Measurements from ENCODE around the gene PSAT1.

PSAT1 gene

GRCh38 chr9:78294290-78295176 lies 2.4 kb upstream of the PSAT1 start:
- DNase-seq: no peak

GRCh38 chr9:78295177-78295575 lies 1.7 kb upstream of the PSAT1 start:
- no peak for DNase-seq

- DNase-seq: no peak
Measured at GRCh38 chr9:78295731-78296130, 1.2 kb upstream of the PSAT1 start.

- DNase-seq: peak; percentile 50 to 56
Measured at GRCh38 chr9:78296201-78296892, 578 bp upstream of the PSAT1 start.

- DNase-seq: no peak
Measured at GRCh38 chr9:78297672-78297961, 692 bp downstream of the PSAT1 start.

- DNase-seq: peak; percentile 5 to 8
Measured at GRCh38 chr9:78298046-78298765, 1.3 kb downstream of the PSAT1 start.

GRCh38 chr9:78300209-78300608 lies 3.3 kb downstream of the PSAT1 start:
- DNase-seq: no peak

GRCh38 chr9:78301466-78301865 lies 4.5 kb downstream of the PSAT1 start:
- no peak for DNase-seq

- DNase-seq: no peak
Measured at GRCh38 chr9:78303377-78304062, 6.6 kb downstream of the PSAT1 start.

- DNase-seq: no peak
Measured at GRCh38 chr9:78304357-78304756, 7.4 kb downstream of the PSAT1 start.

GRCh38 chr9:78306222-78307076 lies 9.5 kb downstream of the PSAT1 start:
- no peak for DNase-seq

GRCh38 chr9:78307360-78307759 lies 10.4 kb downstream of the PSAT1 start:
- DNase-seq: no peak

- DNase-seq: no peak
Measured at GRCh38 chr9:78309066-78309465, 12.1 kb downstream of the PSAT1 start.

- no peak for DNase-seq
Measured at GRCh38 chr9:78311075-78311474, 14.2 kb downstream of the PSAT1 start.

- no peak for DNase-seq
Measured at GRCh38 chr9:78311886-78312524, 15.1 kb downstream of the PSAT1 start.

GRCh38 chr9:78314550-78314949 lies 17.6 kb downstream of the PSAT1 start:
- DNase-seq: no peak

- no peak for DNase-seq
Measured at GRCh38 chr9:78314953-78315870, 18.3 kb downstream of the PSAT1 start.

- DNase-seq: no peak
Measured at GRCh38 chr9:78316166-78316892, 19.4 kb downstream of the PSAT1 start.

GRCh38 chr9:78319197-78320029 lies 22.5 kb downstream of the PSAT1 start:
- no peak for DNase-seq
